Body of pancreas (tissue), 4 donors: ENCODE data around the gene SPAG9. TPM values are rescaled to one million over a fixed set of nuclear protein-coding genes. Genes with fewer than 3 reads are reported as not detected.

Experiments used
- ATAC-seq: fragments of 150-250 bp; one replicate; pipeline ENCODE4 v1.9.1; 2016
- DNase-seq, 4 donors: peaks; one replicate each; pipeline ENCODE4 v3.0.0-alpha.2; 2019
- H3K27ac ChIP-seq, 4 donors: fragments of 200-600 bp; sonication (generic); 1 replicate in 3 of 4; 2 replicates in 1 of 4; pipeline versions ENCODE4 v1.5.1 to v1.6.1; 2016 to 2019; ENCODE audit warnings: mild to moderate bottlenecking in 1 of 4, mixed read lengths in 1 of 4, moderate library complexity in 1 of 4
- H3K27me3 ChIP-seq, 2 donors: fragments of 200-600 bp; sonication (generic); one replicate each; pipeline ENCODE4 v1.6.0; 2016; ENCODE audit warnings: mild to moderate bottlenecking in 1 of 2
- H3K36me3 ChIP-seq, 2 donors: fragments of 200-600 bp; sonication (generic); replicated peaks in 1 of 2; 2 replicates each; pipeline ENCODE4 v1.5.1; 2016; ENCODE audit warnings: low read depth in 2 of 2; ENCODE audit not compliant: insufficient read depth in 1 of 2
- H3K4me1 ChIP-seq: fragments of 200-600 bp; sonication (generic); one replicate; pipeline ENCODE4 v1.6.0; 2016
- H3K4me3 ChIP-seq, 2 donors: fragments of 200-600 bp; sonication (generic); 1 replicate in 1 of 2; 2 replicates in 1 of 2; pipeline ENCODE4 v1.5.1; 2016 to 2019
- H3K9me3 ChIP-seq, 3 donors: fragments of 200-600 bp; sonication (generic); 1 replicate in 2 of 3; 2 replicates in 1 of 3; pipeline ENCODE4 v1.5.1; 2016
- POLR2A ChIP-seq, 3 donors: fragments of 450-650 bp; IDR thresholded peaks; one replicate each; pipeline ENCODE4 v1.6.1; 2016; ENCODE audit warnings: antibody characterized with exemption in 3 of 3, mild to moderate bottlenecking in 2 of 3
- WGBS, 2 donors: methylation state at CpG; one replicate each; pipeline ENCODE4 v1.1.5; 2017; 5-methylcytosine and 5-hydroxymethylcytosine counted together
- intact Hi-C: fragments of 100-400 bp; cut with DNase I; formaldehyde crosslinking; loops from one replicate; pipeline ENCODE4 v1.15.1; 2023
- total RNA-seq, 2 donors: library from RNA; depleted of rRNA; stranded (reverse); fragments of >200 nt; gene quantifications; one replicate each; pipeline ENCODE4 v1.1.0, GENCODE V29; 2016
- TF ChIP-seq, protein P1 (sequence below), 7 experiments: fragments of 450-650 bp in 4 of 7; fragments of 200-600 bp in 3 of 7; sonication (generic) in 3 of 7; IDR thresholded peaks; one replicate each; pipeline ENCODE4 v1.5.1; 2016 to 2019; ENCODE audit warnings: antibody characterized with exemption in 7 of 7

Gene SPAG9
- total RNA-seq, 2 donors from 2014 or later, result 49.8 to 76.8 TPM

DNA sequence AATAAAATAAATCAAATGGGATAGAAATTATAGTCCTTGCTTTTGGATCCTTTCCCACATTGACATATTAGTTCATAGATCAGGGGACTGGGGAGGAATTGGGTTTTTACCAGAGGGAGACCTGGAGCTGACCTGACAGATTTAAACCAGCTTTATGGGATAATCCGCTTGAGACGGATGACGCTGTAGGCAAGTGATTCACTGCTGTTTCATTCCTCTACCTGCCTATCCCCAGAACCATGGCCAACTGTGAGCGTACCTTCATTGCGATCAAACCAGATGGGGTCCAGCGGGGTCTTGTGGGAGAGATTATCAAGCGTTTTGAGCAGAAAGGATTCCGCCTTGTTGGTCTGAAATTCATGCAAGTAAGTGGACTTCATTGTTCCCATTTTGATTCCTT is 34.7 kb upstream of the SPAG9 start:
- Histone ChIP-seq H3K4me1 (peaks cover 21% of the 10 kb centered on the region), H3K27ac (no peak overlapping the region), H3K27me3 (no peaks in the 10 kb centered on the region), H3K36me3 (no peaks in the 10 kb centered on the region), H3K9me3 (no peaks in the 10 kb centered on the region), H3K4me3 (no peak overlapping the region)
- 95 to 98% methylated on average over 8 of the region's 8 CpGs for WGBS, 2 donors
- intact Hi-C loops, result loop anchor here (10.0 kb wide), 1 partner anchor 151 kb away; no protein-coding TSS in a partner anchor
- no peak for DNase-seq
- ATAC-seq, result no peak
- TF ChIP-seq, protein P1, sequence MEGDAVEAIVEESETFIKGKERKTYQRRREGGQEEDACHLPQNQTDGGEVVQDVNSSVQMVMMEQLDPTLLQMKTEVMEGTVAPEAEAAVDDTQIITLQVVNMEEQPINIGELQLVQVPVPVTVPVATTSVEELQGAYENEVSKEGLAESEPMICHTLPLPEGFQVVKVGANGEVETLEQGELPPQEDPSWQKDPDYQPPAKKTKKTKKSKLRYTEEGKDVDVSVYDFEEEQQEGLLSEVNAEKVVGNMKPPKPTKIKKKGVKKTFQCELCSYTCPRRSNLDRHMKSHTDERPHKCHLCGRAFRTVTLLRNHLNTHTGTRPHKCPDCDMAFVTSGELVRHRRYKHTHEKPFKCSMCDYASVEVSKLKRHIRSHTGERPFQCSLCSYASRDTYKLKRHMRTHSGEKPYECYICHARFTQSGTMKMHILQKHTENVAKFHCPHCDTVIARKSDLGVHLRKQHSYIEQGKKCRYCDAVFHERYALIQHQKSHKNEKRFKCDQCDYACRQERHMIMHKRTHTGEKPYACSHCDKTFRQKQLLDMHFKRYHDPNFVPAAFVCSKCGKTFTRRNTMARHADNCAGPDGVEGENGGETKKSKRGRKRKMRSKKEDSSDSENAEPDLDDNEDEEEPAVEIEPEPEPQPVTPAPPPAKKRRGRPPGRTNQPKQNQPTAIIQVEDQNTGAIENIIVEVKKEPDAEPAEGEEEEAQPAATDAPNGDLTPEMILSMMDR (IDR thresholded peaks at IDR 0.05), result no peak
- no peak for TF ChIP-seq POLR2A (IDR thresholded peaks at IDR 0.05)

DNA sequence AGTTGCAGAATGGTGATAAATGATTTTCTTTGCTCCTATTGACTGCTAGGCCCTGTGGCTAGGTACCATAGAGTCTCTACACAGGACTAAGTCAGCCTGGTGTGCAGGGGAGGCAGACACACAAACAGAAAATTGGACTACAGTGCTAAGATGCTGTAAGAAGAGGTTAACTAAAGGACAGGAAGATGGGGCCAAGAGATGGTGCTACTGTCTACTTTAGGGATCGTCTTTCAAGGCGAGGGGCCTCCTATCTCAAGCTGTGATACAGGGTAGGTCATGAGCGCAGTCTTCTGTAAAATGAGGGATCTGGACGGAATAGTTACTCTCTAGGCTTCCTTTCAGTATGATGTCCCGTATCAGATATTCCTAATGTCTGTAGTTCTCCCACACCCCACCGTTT is 33.5 kb upstream of the SPAG9 start:
- H3K27ac ChIP-seq, result peak overlapping the region in 1 of 4 donors; percentile 81
- WGBS, 2 donors, result 12 to 13% methylated on average over 6 of the region's 6 CpGs
- no peaks in the 10 kb centered on the region for H3K27me3 ChIP-seq
- H3K9me3 ChIP-seq, result no peaks in the 10 kb centered on the region
- peaks cover 21% of the 10 kb centered on the region for H3K4me1 ChIP-seq
- H3K36me3 ChIP-seq, result no peaks in the 10 kb centered on the region
- peak overlapping the region; percentile 26 to 65 for H3K4me3 ChIP-seq
- TF ChIP-seq, protein P1 (IDR thresholded peaks at IDR 0.05), result no peak
- TF ChIP-seq POLR2A (IDR thresholded peaks at IDR 0.05), result no peak
- DNase-seq, result no peak
- ATAC-seq, result no peak
- intact Hi-C loops, result loop anchor here (10.0 kb wide), 1 partner anchor 149 kb away; no protein-coding TSS in a partner anchor

DNA sequence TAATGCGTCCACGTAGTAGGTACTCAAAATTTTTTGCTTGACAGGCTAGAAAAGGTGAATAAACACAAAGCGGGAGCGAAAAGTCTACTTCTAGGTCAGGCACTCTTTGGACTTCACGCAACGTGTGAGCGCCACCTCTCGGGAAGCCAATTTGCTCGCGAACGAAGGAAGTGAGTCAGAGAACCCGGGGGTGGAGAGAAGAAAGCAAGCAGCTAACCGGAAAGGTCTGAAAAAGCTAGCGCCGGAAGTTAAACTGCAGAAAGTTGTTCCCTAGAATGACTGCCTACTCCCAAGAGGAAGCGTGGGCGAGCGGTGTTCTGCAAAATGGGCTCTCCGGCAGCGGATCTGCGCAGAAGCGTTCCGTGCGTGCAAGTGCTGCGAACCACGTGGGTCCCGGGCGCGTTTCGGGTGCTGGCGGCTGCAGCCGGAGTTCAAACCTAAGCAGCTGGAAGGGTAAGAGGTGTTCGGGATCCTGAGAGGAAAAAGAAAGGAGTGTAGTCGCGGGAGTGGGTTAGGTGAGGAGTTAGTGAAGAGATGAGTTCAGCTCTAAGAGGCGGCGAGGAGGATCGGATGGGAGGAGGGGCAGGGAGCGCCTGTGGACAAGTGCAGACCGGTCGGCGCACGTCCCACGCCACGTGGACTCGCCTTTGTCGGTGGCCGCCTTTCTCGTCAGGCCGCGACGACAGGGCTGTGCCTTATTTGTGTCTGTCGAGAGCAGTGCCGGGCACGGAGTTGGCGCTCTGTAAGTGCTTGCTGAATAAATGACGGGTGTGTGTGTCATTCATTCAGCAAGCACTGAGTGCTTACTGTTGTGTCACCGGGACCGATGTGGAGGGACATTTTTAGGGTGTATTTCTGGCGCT is 32.8 kb upstream of the SPAG9 start, which contains the start of gene NME1:
NME1 (plus strand) TSS at position 350 of the 863 bp plus-strand sequence. CDS start 2,096 bp downstream, outside the sequence.
- peak in 2 of 3 donors; percentile 76 to 83 for TF ChIP-seq POLR2A (IDR thresholded peaks at IDR 0.05)
- TF ChIP-seq, protein P1 (IDR thresholded peaks at IDR 0.05), result peak; percentile 71 to 98 (median 96)
- peaks cover 21% of the 10 kb centered on the region for H3K4me1 ChIP-seq
- no peaks in the 10 kb centered on the region for H3K27me3 ChIP-seq
- H3K27ac ChIP-seq, result peak within 1 kb of the TSS; percentile 77 to 86 (median 82)
- peak; percentile 96 for ATAC-seq
- intact Hi-C loops, result loop anchor here (10.0 kb wide), 1 partner anchor 149 kb away; no protein-coding TSS in a partner anchor
- DNase-seq, result peak; percentile 96 to 98 (median 98)
- H3K36me3 ChIP-seq, result no peaks in the 10 kb centered on the region
- H3K9me3 ChIP-seq, result no peaks in the 10 kb centered on the region
- WGBS, 2 donors, result 0% methylated on average over 58 to 60 of the region's 60 CpGs
- H3K4me3 ChIP-seq, result peak within 1 kb of the TSS; percentile 26 to 65

DNA sequence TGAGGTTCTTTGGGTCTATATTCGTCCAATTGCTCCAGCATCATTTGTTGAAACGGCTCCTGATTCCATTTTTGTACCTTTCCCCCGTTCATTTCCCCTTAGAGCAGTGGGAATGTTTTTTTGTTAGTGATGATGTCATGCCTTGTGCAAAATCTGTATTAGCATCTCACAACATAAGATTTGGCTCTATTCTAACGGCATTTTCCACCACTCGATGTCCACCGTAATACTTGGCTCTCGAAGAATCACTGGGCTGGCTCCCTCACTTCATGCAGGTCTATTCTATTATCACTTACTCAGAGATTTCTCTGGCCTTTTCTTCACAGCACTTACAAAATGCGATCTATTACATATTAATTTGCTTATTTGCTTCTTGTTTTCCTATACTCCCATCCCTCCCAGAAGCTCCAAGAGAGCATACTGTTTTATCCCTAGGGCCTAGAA is 32.1 kb upstream of the SPAG9 start:
- intact Hi-C loops, result loop anchor here (10.0 kb wide), 1 partner anchor 148 kb away; no protein-coding TSS in a partner anchor
- peaks cover 21% of the 10 kb centered on the region for H3K4me1 ChIP-seq
- DNase-seq (peak in 2 of 4 donors; percentile 10), ATAC-seq (peak; percentile 39)
- TF ChIP-seq, protein P1 (IDR thresholded peaks at IDR 0.05), result no peak
- no peak for TF ChIP-seq POLR2A (IDR thresholded peaks at IDR 0.05)
- 7 to 12% methylated on average over 8 of the region's 8 CpGs for WGBS, 2 donors
- no peaks in the 10 kb centered on the region for H3K36me3 ChIP-seq
- H3K27ac ChIP-seq, result peak overlapping the region; percentile 77 to 86 (median 82)
- no peaks in the 10 kb centered on the region for H3K9me3 ChIP-seq
- H3K4me3 ChIP-seq, result no peak overlapping the region
- H3K27me3 ChIP-seq, result no peaks in the 10 kb centered on the region
